ENCODE data around the gene IKZF4. TPM values are rescaled to one million over a fixed set of nuclear protein-coding genes. Genes with fewer than 3 reads are reported as not detected.
"Not testable (repeated sequence)": the region's sequence is repeated elsewhere in the genome, so short reads cannot be mapped to it uniquely, and the experiment has no call there.

Gene IKZF4
- total RNA-seq, 2 donors from 2014 or later = 5.6 to 8.6 TPM

- DNase-seq (ENCODE audit: low spot score) = no peak
- intact Hi-C loops (cut with DNase I) = loop anchor here in 1 of 2 donors (5.0 kb wide), 1 partner anchor 41 kb away; no protein-coding TSS in a partner anchor
Observed at GRCh38 chr12:55996201-55996714, 24.6 kb upstream of the IKZF4 start.

GRCh38 chr12:55996715-55997534 is 23.9 kb upstream of the IKZF4 start, which contains the start of gene SUOX:
Gene SUOX, plus strand, starts transcription at chr12:55997276. Its CDS starts 4,946 bp downstream, at chr12:56002222.
- peak; percentile 99 for DNase-seq (ENCODE audit: low spot score)
- intact Hi-C loops (cut with DNase I) = loop anchor here in 1 of 2 donors (5.0 kb wide), 1 partner anchor 40 kb away; no protein-coding TSS in a partner anchor

DNA sequence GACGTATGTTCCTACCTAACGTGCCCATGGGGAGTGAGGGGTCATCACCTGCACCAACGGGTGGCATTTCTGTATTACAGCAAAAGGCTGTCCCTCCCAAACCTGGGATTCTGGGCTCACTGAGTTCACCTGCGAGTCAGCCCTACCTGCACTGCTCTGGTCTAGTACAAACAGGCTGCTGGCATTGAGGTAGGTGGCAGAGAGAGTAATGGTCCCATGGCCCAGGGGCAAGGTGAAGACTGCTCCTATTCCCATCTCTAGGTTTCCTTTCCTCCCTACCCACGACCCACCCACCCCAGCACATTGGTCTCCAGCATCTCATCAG is 23.3 kb upstream of the IKZF4 start:
- intact Hi-C loops (cut with DNase I) = loop anchor here in 1 of 2 donors (5.0 kb wide), 1 partner anchor 40 kb away; no protein-coding TSS in a partner anchor
- no peak for DNase-seq (ENCODE audit: low spot score)

DNA sequence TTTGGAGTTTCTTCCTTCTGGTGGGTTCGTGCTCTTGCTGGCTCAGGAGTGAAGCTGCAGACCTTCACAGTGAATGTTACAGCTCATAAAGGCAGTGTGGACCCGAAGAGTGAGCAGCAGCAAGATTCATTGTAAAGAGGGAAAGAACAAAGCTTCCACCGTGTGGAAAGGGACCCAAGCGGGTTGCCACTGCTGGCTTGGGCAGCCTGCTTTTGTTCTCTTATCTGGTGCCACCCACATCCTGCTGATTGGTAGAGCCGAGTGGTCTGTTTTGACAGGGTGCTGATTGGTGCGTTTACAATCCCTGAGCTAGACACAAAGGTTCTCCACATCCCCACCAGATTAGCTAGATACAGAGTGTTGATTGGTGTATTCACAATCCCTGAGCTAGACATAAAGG is 21.3 kb upstream of the IKZF4 start:
- not testable (repeated sequence) for DNase-seq (ENCODE audit: low spot score)
- intact Hi-C loops (cut with DNase I) = loop anchor here in 1 of 2 donors (5.0 kb wide), 1 partner anchor 38 kb away; no protein-coding TSS in a partner anchor

- DNase-seq (ENCODE audit: low spot score) = not testable (repeated sequence)
- intact Hi-C loops (cut with DNase I) = loop anchor here in 1 of 2 donors (5.0 kb wide), 1 partner anchor 37 kb away; no protein-coding TSS in a partner anchor
Observed at GRCh38 chr12:55999999-56000540, 20.8 kb upstream of the IKZF4 start.

DNA sequence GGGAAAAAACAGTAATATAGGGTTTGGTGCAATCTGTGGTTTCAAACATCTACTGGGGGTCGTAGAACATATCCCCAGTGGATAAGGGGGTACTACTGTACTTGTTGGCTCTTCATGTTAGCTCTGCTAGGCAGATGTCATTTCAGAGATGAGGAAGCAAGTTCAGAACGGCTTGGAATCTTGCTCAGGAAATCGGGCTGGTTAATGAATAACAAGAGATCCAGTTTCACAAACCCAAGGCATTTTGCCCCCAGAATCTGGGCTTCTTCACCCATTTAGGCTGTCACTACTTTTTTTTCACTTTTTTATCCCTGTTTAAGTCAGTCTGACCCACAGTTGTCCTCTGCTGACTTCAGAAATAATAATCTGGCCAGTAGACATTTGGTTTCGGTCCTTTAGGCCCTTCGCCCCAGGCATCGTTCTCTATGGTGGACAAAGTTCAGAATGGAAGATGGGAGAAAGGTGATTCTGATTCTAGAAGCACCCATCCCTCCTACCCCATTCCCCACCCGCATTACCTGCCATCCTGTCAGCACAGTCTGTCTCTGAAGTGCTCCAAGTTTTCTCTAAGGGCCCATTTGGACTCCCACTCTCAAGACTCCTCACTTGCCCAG is 19.2 kb upstream of the IKZF4 start:
- intact Hi-C loops (cut with DNase I) = no loop called here
- DNase-seq (ENCODE audit: low spot score) = no peak

GRCh38 chr12:56003376-56003775 is 17.5 kb upstream of the IKZF4 start:
- intact Hi-C loops (cut with DNase I); DNase-seq (ENCODE audit: low spot score): not testable (repeated sequence)

GRCh38 chr12:56004211-56004610 is 16.6 kb upstream of the IKZF4 start:
- intact Hi-C loops (cut with DNase I) = no loop called here
- no peak for DNase-seq (ENCODE audit: low spot score)

DNA sequence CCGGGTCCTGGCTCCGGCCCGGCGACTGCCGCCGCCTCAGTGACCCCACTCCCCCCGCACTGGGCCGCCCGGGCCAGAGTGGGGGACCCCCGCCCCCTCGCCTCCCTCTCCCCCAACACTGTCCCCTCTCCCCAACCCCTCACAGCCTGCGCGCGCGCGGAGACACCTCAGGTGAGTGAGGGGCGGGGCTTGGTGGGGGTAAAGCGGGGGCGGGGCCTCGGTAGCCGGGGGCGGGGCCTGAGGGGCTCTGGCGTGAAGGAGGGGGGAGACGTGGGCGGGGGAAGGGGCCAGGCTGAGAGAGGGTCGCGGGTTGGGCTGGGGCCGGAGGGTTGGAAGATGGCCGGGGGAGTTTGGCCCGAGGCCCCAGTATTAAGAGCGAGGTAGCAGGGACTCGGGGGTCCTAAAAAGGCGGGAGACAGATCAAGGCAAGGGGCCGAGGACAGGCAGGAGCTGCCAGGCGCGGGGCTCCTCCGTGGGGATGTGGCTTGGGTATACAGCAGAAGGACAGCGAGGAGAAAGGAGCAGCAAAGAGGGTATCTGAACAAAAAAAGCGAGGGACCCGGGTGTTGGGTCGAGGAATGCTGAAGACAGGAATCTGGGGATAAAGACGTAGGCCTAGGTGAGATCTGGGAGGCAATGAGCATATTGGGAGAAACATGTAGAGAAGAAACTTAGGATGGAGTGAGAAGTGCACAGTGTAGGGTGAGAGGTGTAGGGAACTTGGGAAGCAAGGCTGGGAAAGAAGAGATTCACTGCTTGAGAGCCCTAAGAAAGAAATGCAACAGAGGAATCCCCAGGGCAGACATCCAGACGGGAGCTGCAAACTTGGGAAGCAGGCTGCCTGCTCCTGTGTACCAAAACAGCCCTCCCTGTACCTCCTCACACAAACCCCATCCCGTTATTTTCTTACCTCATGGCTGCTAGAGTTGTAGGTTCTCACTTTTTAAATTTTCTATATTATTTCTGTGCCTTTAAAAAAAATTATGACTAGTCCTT is 13.0 kb upstream of the IKZF4 start:
- DNase-seq (ENCODE audit: low spot score) = no peak

DNA sequence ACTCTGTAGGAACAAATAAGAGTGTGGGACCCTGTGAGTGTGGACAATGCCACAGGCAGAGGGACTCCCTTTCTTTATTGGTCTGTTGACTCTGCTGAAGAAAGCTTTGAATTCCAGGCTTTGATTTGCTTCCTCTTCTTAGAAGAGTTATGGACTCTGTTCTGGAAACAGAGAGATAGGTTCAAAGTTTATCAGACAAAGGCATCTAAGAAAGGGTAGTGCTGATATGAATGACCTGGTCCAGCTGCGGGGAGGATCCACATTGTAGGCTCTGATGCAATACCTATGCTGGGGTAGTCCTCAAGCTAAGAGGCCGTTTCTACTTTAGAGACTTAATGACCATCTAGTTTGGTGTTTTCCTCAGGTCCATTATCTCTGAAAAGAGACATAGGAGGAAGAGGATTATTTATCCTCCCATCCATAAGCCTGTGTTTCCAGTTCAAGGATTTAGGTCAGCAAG is 10.7 kb upstream of the IKZF4 start:
- intact Hi-C loops (cut with DNase I) = no loop called here
- DNase-seq (ENCODE audit: low spot score) = no peak

More for the DNA sequence above, 13.0 kb upstream of the IKZF4 start:
- intact Hi-C loops (cut with DNase I) = no loop called here

DNA sequence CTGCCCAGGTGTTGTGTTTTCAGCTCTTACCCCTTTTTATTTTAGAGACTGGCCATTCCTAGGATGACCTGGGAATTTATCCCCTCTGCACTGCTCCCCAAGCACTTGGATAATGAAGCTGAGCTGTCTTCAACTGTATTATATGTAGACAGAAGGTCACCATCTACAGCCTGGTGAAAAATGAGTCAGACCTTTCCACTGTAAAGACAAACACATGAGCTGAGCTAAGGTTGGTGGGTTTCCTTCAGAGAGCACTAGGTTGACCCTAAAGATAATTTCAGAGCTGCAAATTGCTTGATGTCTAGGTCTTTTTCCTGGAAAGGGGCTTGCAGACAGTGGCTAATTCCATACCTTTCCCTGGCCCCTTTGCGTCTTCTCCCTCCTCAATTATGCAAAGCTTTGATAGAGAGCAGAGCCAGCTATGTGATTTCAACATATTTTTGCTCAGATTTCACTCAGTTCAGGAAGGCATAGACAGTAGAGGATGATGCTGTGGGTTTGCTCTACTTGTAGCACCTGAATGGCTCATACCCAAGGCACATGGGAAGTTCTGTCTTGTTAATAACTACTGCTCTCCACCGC is 9.2 kb upstream of the IKZF4 start:
- no peak for DNase-seq (ENCODE audit: low spot score)
- intact Hi-C loops (cut with DNase I) = no loop called here

- DNase-seq (ENCODE audit: low spot score) = no peak
- intact Hi-C loops (cut with DNase I) = no loop called here
Observed at GRCh38 chr12:56013482-56013881, 7.4 kb upstream of the IKZF4 start.

GRCh38 chr12:56014205-56014604 is 6.6 kb upstream of the IKZF4 start:
- intact Hi-C loops (cut with DNase I) = no loop called here
- no peak for DNase-seq (ENCODE audit: low spot score)

DNA sequence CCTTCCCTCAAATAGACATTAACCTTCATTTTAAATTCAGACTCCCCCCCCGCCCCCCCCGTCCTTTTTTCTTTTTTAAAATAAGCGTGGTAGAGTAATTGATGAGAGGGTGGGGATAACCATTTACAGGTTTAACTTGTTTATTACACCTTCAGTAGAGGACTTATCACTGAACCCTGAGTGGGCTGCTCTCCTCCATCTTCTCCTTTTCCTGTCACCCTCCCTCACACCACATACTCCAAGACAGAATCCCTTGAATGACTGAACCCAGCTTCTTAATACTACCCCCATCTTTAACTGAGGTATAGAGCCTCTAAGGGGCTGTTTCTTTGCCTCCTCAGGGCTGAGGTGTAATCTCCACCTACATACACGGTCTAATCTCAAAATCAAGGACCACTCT is 3.7 kb upstream of the IKZF4 start:
- no peak for DNase-seq (ENCODE audit: low spot score)

GRCh38 chr12:56018356-56018755 is 2.5 kb upstream of the IKZF4 start:
- DNase-seq (ENCODE audit: low spot score) = no peak
- intact Hi-C loops (cut with DNase I) = no loop called here

More for the DNA sequence above, 3.7 kb upstream of the IKZF4 start:
- intact Hi-C loops (cut with DNase I) = no loop called here

GRCh38 chr12:56021889-56022497 is 1.1 kb downstream of the IKZF4 start:
- no peak for DNase-seq (ENCODE audit: low spot score)
- intact Hi-C loops (cut with DNase I) = loop anchor here in 1 of 2 donors (10.0 kb wide), 1 partner anchor 267 kb away; no protein-coding TSS in a partner anchor

DNA sequence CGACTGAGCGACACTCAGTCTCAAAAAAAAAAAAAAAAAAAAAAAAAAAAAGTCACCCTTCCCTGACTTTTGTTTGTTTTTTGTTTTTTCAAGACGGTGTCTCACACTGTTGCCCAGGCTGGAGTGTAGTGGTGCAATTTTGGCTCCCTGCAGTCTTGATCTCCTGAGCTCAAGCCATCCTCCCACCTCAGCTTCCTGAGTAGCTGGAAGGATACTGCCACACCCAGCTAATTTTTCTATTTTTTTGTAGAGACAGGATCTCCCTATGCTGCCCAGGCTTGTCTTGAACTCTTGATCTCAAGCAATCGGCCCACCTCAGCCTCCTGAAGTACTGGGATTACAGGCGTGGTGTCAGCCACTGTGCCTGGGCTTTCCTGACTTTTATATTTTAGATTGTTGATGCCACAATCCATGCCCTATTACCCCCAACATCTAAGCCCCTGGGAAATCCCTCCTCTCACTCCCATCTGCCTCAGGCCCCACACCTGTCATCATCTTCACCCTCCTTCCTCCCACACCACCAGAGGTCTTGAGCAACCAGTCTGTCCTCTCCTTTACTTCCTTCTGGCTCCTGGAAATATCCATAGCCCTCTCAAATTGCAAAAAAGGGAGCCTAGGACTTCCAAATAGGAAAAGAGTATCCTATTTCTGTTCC is 7.8 kb downstream of the IKZF4 start:
- DNase-seq (ENCODE audit: low spot score) = no peak
- intact Hi-C loops (cut with DNase I) = loop anchor here in 1 of 2 donors (10.0 kb wide), 1 partner anchor 274 kb away; no protein-coding TSS in a partner anchor
